Stimulated activated CD4-positive, alpha-beta T cell treated with anti-CD3 and anti-CD28 coated beads, TNF-alpha, amount 100 ng/mL, for 24 hours (primary cell): ENCODE data around the gene ITGBL1.

Experiments used
- DNase-seq, 3 experiments: peaks; one replicate each; pipeline ENCODE4 v3.0.0-alpha.2; 2020; ENCODE audit warnings: low read depth in 3 of 3

ITGBL1 gene

DNA sequence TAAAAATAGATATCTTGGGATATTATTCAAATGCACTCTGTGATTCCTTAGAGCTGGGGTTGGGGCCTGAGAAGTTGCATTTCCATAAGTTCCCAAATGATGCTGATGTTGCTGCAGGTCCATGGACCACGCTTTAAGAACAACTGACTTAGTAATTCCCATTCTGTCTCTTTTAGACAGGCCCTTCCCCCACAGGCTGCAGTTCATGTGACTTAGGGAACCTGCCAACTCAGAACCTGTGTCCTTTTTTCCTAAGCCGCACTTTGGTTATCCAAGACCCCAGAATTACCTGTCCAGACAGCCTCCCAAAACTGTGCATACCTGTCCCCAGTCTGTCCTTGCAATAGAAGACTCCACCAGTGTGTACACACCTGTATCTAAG lies 1.7 kb upstream of the ITGBL1 start:
- DNase-seq: no peak

DNA sequence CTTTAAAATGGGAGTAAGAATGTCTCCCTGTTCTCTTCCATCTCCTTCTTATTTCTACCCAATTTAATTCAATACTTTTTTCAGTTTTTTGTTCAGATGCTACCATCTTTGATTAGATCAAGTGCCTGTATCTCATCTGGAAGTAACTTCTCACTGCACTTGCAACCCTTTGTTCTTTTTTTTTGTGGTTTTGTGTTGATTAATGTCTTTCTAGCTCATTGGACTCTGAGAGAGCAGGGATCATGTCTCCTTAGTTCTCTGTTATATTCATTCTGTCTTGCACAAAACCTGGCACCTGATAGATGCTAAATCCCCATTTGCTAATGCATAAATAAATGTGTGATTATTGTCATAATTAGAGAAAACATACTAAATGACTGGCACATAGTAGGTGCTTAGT lies 834 bp upstream of the ITGBL1 start:
- no peak for DNase-seq

DNA sequence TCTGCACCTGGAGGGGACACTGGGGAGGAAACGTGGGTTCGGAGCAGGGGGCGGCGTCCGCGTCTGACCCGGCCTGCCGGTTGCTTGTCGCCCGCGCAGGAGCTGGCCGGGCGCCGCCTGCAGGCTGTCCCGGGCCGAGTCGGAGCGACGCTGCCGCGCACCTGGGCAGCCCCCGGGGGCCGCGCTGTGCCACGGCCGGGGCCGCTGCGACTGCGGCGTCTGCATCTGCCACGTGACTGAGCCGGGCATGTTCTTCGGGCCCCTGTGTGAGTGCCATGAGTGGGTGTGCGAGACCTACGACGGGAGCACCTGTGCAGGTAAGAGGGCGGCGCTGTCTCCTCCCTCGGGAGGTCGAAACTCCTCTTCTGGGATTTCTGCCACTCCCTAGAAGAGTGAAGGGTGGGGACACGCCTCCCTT lies 1.3 kb downstream of the ITGBL1 start:
- no peak for DNase-seq

DNA sequence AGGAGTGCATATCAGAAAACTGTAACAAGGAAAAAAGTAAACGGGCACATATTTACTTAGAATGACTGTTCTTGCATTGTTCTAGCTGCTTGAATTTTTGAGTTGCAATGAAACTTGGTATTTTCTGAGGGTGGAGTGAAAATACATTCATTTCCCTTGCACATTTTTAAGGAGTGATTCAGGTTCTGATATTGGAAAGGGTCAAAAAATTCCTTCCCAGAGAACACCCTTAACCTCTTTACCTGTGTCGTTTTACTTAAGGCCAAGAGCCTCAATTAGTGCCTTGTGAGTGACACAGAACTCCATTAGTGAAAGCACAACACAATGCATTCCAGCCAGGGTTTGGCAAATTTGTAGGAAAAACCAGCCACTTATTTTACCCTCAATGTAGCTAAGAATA lies 2.3 kb downstream of the ITGBL1 start:
- DNase-seq: no peak

DNA sequence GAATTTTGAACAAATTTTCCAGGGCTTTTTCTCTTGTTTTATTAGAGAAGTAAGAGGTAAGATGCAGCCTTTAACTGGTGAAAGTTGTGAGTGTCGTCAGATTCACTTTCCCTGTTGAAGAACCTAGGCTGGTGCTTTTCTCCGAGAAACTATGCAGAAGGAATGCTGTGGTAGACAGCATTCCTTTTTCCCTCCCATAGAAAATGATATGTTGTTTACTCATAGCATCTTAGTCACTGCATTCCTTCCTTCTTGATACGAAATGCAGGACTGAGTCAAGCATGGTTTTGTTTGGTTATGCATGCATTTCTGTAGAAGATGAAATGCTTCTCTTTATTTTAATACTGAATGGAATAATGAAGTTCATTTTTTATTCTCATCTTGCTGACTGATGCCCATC lies 3.4 kb downstream of the ITGBL1 start:
- no peak for DNase-seq

DNA sequence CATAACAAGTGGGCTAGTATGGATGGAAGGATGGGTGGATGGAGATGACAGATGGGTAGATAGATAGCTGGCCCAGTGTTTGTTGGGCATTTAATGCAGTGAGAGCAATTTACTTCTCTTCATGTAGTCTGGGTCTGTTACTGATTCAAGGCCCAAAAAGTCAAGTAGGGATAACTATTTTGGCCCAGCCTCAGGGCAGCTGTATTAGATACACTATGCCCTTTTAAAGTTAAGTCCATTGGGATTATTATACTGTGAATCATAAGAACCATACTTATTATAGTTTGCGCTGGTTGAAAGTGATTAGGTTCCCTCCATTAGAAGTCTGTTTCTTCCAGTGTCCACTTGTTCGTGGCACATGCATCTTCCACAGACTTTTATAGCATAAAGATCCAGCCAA lies 4.7 kb downstream of the ITGBL1 start:
- no peak for DNase-seq

DNA sequence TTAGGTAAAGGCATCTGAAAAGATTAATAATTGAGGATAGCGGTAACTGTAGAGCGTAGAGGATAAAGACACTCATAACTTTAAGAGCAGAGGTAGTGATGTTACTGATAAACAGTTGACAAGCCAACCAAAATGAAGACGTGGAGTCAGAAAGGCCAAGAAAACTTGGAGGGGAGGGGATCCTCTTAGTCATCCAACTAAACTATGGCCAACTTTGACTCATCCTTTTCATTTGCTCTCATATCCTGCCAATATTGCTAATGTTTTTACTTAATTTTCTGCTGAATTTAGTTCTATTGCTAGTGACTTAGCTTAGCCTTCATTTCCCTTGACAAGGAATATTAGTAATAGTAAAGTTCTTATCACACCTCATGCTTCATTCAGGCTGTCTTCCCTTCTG lies 13.4 kb downstream of the ITGBL1 start:
- DNase-seq: no peak

DNA sequence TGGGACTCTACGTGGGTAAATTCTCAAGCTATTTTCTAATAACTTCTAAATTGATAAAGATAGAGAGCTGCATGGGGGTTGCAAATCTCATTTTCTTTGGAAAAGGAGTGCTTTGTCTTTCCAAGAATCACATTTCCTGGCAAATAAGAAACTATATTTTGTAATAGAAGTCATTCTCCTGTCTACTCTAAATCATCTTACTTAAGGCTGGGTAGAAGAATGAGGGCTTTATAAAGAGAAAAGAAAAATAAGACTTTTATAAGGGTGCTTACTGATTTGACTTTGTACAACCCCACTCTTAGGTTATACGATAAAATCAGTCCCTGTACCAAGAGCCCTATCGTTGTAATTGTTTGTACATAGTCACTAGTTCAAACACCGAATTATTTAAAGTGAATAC lies 14.9 kb downstream of the ITGBL1 start:
- no peak for DNase-seq

DNA sequence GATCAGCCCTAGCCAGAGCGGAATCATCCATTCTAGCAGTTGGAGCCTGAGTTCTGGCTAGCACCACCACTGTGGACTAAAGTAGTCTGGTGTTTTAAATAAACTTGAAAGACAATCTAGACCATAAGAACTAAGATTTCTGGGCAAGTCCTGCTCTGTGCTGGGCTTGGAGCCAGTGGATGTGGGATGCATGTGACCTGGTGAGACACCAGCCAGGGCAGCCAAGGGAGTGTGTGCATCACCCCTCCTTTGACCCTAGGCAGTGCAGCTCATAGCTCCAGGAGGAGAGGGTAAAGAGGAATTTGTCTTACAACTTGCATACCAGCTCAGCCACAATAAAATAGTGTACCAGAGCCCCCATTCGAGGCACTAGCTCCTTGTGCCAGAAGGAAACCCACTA lies 21.0 kb downstream of the ITGBL1 start:
- DNase-seq: no peak

DNA sequence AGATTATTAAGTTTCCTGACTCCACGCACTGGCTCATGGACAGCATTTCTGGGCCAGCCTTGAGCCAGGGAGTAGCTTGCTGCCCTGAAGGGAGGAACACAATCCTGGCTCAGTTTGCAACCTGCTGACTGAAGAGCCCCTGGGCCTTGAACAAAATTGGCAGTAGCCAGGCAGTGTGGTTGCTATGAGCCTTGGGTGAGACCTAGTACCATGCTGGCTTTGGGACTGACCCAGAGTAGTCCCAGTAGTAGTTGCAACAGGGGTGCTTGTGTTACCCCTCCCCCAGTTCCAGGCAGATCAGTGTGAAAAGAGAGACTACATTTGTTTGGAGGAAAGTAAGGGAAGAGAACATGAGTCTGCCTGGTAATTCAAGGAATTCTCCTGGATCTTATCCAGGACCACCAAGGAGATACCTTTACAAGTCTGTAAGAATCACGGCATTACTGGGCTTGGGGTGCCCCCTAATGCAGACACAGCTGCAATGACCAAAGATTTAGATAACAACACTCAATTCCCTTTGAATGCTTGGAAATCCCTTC lies 22.0 kb downstream of the ITGBL1 start:
- DNase-seq: no peak

DNA sequence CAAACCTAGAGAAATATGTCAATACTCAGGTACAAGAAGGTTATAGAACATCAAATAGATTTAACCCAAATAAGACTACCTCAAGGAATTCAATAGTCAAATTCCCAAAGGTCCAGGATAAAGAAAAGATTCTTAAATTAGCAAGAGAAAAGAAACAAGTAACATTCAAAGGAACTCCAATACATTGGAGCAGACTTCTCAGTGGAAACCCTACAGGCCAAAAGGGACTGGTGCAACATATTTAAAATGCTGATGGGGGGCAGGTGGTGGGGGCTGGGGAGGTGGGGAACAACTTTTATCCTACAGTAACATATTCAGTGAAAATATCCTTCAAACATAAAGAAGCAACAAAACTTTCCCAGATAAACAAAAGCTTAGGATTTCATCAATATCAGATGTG lies 23.1 kb downstream of the ITGBL1 start:
- no peak for DNase-seq

DNA sequence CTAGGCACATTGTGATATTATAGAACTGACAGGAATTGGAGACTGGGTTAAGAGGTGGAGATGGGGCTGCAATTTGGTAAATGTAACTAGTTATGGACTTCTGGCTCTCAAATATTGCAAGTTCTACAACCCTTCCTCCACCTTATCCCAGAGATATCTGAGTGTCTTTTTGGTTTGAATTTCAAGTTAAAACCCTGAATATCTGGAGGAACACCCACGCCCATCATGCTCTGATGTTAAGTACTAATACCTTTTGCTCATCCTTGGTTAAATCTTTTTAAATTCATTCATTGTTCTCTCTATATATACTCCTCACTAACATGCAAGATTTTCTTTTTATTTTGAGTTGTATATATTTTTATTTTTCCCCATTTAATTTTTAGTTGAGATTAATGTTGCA lies 28.9 kb downstream of the ITGBL1 start:
- DNase-seq: no peak

DNA sequence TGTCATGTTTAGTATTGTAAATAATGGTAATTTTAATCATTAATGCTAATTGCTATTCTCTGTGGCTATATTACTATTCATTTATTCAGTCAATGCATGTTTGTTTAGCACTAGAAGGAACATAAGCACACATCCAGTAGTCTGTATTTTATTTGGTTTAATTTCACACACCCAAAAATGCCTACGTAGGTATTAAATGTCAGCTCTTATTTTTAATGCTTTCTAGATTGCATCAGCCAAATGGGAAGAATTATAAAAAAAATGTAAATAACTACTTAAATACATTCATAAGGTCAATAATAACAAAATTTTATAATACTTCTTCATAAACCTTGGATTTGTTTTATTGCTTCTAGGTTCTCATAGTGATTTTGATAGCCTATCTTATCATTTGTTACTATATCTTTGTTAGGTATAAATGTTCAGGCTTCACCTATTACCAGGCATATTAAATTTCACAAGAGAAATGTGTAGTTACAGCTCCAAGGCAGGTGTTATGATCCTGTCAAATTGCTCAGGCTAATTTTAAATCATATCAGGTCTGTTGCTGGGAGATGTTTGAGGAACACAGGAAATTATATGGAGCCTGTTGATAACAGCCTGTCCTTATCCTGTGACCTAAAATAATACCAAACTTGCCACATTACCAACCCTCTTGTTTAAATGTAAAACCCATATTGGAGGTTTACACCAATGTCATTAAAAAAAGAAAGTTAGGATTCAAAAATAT lies 34.4 kb downstream of the ITGBL1 start:
- no peak for DNase-seq

DNA sequence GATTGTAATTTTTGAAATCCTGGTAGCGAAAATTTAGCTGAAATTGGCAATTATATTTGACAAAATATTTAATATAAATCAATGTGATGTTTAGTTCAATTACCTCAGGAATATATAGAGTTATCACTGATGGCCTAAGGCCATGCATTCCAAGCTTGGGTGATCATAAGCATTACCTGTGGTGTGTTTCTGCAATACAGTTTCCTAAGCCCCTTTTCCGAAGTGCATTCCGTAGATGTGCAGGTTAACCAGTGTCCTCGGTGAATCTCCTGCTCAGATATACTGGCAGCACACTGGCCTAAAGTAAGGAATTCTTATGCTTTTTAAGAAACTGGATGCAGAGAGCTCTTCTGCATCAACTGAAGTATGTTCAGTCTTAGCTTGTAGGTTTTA lies 35.0 kb downstream of the ITGBL1 start:
- DNase-seq: no peak

DNA sequence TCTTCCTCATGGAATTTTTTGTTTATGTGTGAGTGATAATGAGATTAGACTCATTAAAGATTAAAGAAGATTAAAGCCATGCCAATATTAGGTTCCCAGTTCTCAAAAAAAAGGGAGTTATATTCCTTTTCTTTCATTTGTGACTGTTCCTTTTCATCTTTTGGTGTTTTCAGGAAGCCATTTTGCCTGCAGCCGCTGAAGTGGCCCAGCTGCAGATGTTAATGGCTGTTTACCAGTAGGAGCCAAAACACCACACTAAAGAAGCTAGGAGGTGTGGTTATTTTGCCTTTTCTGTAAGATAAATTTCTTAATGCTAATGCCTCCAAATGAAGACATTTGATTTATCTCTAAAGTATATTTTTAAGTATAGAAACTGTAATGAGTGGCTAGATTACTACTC lies 36.3 kb downstream of the ITGBL1 start:
- no peak for DNase-seq

DNA sequence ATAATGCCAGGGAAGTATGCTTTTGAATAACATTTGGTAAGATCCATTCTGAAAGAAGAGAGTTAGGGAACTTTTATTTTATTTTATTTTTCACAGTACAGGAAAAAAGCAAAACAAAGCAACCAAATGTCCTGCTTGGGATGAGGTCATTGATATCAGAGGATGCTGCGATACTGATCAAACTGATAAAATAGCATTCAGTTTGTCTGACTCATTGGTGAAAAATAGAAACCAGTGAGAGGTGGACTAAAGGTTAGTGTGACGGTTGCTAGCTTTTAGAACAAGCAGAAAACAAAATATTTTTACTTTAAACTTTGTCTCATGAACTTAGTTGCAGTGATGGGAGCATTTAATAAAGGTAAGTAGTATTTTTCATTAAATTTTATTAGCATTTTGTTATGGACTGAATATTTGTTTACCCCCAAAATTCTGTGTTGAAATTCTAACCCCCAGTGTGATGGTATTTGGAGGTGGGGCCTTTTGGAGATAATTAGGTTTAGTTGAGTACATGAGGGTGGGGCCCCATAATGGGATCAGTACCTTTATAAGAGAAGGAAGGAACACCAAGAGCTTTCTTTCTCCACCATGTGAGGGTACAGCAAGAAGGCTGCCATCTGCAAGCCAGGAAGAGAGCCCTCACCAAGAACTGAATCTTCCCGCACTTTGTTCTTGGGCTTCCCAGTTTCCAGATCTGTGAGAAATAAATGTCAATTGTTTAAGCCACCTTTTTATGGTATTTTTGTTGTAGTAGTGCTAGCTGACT lies 37.3 kb downstream of the ITGBL1 start:
- no peak for DNase-seq

DNA sequence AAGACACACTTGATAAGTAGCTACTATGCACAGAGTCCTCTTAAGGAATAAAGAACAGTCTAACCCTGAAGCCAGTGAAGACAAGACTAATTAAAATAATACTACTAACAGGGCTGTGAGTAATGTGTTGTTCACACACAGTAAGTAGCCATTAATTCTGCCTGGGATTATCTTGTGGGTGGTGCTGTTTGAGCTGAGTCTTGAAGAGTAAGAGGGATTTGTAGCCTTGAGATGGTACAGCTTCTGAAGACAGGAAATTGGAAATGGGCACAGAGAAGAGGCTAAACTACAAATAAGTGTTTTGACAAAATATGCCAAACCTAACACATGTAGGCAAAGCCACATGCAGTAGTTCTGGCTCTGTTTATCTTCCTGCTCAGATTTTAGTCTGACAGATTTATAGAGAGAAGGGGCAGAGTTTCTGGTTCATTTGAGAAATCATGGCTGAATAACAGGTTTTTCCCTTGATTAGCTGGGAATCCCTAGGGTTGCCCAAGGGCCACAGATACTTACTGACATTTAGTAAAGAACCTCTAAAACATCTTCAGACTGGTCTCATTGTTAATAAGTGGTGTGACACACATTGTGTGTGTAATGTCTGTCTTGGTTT lies 38.0 kb downstream of the ITGBL1 start:
- no peak for DNase-seq

DNA sequence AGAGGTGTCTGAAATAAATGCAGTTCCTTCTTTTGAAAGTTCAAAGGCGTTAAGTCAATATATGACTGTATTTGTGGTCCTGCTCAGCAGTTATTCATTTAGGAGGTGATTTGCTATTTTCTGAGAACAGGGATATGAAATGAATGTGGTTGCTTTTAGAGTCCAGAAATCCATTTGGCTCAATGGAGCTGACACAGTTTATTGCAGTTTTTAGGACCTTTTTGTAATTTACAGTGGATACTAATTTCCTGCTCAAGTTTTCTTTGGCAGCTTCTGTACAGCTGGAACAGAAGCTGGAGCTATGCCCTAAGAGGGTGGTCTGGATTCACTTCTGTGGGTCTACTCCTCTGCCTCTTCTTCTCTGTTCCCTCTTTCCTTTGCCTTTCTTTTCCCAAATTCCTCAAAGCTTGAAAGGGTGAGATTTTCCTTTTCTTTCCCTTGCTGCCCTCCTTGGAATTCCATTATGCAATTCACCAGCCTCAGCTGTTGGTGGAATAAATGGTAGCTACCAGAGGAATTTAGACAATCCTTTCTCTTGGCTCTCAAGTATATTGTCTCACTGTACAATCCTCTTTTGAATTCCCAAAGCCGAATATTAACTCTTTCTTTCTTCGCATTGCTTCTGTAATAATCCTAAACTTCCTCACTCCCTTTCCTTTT lies 39.9 kb downstream of the ITGBL1 start:
- DNase-seq: no peak

DNA sequence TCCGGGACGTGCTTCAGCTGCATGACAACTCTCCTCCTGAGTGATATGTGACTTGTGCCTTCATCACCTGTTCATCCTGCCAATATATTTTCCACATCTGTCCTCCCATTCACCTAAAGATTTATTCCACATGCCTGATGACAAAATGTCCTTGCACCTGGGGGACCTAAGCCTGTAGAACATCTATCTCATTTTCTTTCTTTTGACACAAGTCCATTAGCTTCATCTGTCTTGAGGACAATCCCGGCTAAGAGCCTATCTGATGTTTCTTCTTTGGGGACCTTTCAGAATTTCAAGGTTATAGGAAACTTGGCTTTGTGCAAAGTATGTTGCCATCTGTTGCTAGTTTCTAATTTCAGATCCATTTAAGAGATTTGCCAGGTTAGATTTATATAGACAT lies 41.1 kb downstream of the ITGBL1 start:
- no peak for DNase-seq

DNA sequence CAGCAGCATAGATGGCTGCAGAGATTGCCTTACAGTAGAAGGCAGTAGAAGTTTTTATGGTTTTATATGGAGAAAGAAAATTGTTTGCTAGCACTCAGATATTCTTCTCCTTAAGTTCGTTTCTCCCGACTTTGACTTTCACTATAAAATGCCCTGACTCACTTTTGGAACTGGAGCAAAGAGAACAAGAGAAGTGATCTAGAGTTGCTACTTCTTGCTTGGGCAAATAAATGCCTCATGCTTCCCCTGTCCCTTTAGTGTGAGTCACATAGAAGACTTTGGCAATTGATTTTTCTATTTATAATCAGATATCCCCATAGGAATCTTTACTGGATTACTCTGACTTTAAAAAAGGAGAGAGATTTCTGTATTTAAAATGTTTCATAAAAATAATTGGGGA lies 46.9 kb downstream of the ITGBL1 start:
- DNase-seq: no peak

DNA sequence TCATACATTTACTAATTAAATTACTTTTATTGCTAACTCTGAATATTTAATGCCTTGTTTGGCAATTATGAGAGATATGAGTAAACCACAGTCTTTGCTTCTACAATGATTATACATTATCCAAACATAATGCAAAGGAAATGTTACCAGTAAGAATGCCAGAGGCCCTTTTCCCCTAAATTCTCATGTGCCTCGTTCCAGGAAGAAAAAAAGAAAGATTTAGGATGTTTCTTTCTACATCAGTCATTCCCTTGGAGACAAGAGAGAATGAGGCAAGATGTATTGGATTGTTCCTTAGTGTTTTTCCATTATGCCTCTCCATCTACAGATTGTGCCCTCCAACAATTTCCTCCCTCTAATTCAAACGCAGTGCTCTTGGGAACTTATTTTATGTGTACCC lies 50.1 kb downstream of the ITGBL1 start:
- DNase-seq: no peak

DNA sequence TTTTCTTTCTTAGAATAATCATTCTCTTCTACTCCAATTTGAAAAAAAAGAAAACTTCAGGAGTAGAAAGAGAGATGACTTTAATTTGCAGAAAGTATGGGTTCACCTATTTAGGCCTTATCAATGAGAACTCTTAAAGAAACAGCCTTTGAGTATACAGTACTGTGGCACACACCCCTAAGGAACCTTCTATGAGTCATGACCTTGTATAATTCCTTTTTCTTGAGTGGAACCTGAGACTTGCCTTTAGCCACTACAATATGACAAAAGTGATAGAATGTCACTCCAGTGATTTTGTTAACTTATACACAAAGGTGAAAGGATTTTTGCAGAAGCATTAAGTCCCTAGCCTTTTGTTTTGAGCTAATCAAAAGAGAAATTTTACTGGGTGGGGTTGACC lies 58.7 kb downstream of the ITGBL1 start:
- DNase-seq: no peak
